Panc1 (cell line): ENCODE measurements around the gene PABPN1L. TPM values are rescaled to one million over a fixed set of nuclear protein-coding genes. Genes with fewer than 3 reads are reported as not detected.
A peak's percentile ranks its signal among the peaks of the same experiment; 100 is the strongest.

Experiments
- ATAC-seq: fragments of 200-7000 bp; cut with Tn5 transposase; 2 replicates; pipeline ENCODE4 v1.9.1; 2020; ENCODE audit warnings: mild to moderate bottlenecking, moderate library complexity
- BruUV-seq: library from RNA; stranded (reverse); fragments of 400-500 nt; replicated peaks from 2 replicates; lab custom pipeline; 2021; lab: Mats Ljungman, UMichigan
- CTCF ChIA-PET: fragments of 300-600 bp; sonication (Branson Sonifier 250); formaldehyde crosslinking; loops from one replicate; lab custom pipeline; 2022; ENCODE audit warnings: antibody characterized with exemption; lab: Charles Lee
- POLR2A ChIA-PET: fragments of 300-600 bp; sonication (Branson Sonifier 250); formaldehyde crosslinking; loops from one replicate; lab custom pipeline; 2022; ENCODE audit warnings: antibody characterized with exemption; lab: Charles Lee
- DNase-seq: peaks from one replicate; pipeline ENCODE4 v3.0.0-alpha.2; 2010; ENCODE audit warnings: low read depth, low spot score
- H3K27ac ChIP-seq: 2 replicates; pipeline ENCODE4 v1.5.1; 2011; ENCODE audit warnings: mild to moderate bottlenecking, low read length, inconsistent platforms
- H3K27me3 ChIP-seq: fragments of 200-500 bp; sonication (Bioruptor generic); 2 replicates; pipeline ENCODE4 v1.6.0; 2014; ENCODE audit warnings: low read length, inconsistent platforms; ENCODE audit not compliant: control insufficient read depth, insufficient read depth
- H3K36me3 ChIP-seq: fragments of 200-500 bp; sonication (Bioruptor generic); 2 replicates; pipeline ENCODE4 v1.5.1; 2014; ENCODE audit warnings: inconsistent platforms, mild to moderate bottlenecking, low read length, moderate library complexity; ENCODE audit not compliant: control insufficient read depth, insufficient read depth
- H3K4me1 ChIP-seq: 2 replicates; pipeline ENCODE4 v1.5.1; 2011; ENCODE audit warnings: inconsistent platforms, mild to moderate bottlenecking, low read length, moderate library complexity; ENCODE audit not compliant: control insufficient read depth, insufficient read depth
- H3K4me3 ChIP-seq, 2 experiments: 2 replicates each; pipeline ENCODE4 v1.5.1; 2011 to 2012; ENCODE audit warnings: low read depth in 2 of 2, low read length in 2 of 2, mild to moderate bottlenecking in 2 of 2, inconsistent platforms in 1 of 2, moderate library complexity in 1 of 2
- H3K9me3 ChIP-seq: fragments of 200-500 bp; sonication (Bioruptor generic); 2 replicates; pipeline ENCODE4 v1.5.1; 2014; ENCODE audit warnings: low read depth, mild to moderate bottlenecking, inconsistent platforms, low read length, moderate library complexity; ENCODE audit not compliant: control insufficient read depth, insufficient read depth
- CTCF ChIP-seq: fragments of 450-650 bp; IDR thresholded peaks from 2 replicates; pipeline ENCODE4 v1.5.1; 2017; ENCODE audit warnings: mild to moderate bottlenecking
- POLR2AphosphoS5 ChIP-seq: IDR thresholded peaks from 2 replicates; pipeline ENCODE4 v1.6.1; 2012; ENCODE audit warnings: mild to moderate bottlenecking, low read depth, low read length, moderate library complexity
- SIN3A ChIP-seq: IDR thresholded peaks from 2 replicates; pipeline ENCODE4 v1.6.1; 2012; ENCODE audit warnings: low read depth, mild to moderate bottlenecking, low read length, moderate library complexity, borderline replicate concordance; ENCODE audit not compliant: insufficient read depth
- TCF7L2 ChIP-seq: IDR thresholded peaks from 2 replicates; pipeline ENCODE4 v1.6.1; 2011; ENCODE audit warnings: mild to moderate bottlenecking, low read depth, low read length, inconsistent platforms
- in situ Hi-C: cut with HindIII; loops from 2 replicates; pipeline ENCODE4 v1.10.0; 2016; ENCODE audit warnings: low sequenced_read_pairs, low pct_unique_long_range_greater_than_20kb
- intact Hi-C: fragments of 100-400 bp; cut with micrococcal nuclease; formaldehyde crosslinking; loops from one replicate; pipeline ENCODE4 v1.10.0; 2022; ENCODE audit not compliant: unreplicated experiment
- total RNA-seq: library from RNA; stranded (reverse); gene quantifications from one replicate; pipeline ENCODE4 v1.2.1, GENCODE V29; 2021; ENCODE audit not compliant: unreplicated experiment
- TF ChIP-seq, protein P1 (sequence below), 2 experiments: IDR thresholded peaks; 2 replicates each; pipeline ENCODE4 v1.6.1; 2011 to 2012; ENCODE audit warnings: low read depth in 2 of 2, control low read depth in 1 of 2, low read length in 1 of 2, mild to moderate bottlenecking in 1 of 2, moderate library complexity in 1 of 2; ENCODE audit not compliant: insufficient read depth in 1 of 2

PABPN1L gene
- total RNA-seq, 1 experiment from 2014 or later: not detected

DNA sequence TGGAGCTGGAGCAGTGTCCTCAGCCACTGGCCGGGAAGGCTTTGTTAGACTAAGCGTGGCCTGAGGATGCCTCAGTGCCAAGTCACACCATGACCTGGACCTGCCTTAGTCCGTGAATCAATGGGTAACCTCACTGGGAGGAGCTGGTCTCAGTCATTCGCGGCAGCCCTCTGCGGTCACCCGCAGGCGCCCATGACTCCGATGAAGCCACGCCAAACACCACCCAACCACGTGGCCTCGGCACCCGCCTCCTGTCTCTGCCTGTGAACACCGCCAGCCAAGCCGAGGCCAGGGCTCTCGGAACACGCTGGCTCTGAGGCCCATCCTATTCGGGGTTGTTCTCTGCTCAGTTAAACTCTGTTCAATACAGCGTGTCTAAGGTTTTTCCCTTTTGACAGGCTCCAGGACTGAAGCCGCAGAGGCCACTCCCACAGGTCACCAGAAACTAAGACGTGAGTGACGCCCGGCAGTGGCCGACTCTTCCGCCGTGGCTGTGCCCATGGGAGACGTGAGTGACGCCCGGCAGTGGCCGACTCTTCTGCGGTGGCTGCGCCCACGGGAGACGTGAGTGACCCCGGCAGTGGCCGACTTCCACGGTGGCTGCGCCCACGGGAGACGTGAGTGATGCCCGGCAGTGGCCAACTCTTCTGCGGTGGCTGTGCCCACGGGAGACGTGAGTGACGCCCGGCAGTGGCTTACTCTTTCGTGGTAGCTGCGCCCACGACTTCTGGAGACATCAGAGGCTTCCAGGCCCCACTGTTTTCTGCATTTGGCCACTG lies 16.8 kb upstream of the PABPN1L start:
- no peak for ATAC-seq
- Histone ChIP-seq H3K4me1 (peaks cover 7% of the 10 kb centered on the region), H3K27me3 (no peaks in the 10 kb centered on the region), H3K4me3 (no peak overlapping the region), H3K27ac (no peak overlapping the region), H3K9me3 (no peaks in the 10 kb centered on the region), H3K36me3 (no peaks in the 10 kb centered on the region)
- CTCF ChIA-PET: no interaction called here
- POLR2A ChIA-PET: no interaction called here
- DNase-seq: no peak
- TF ChIP-seq, protein P1, sequence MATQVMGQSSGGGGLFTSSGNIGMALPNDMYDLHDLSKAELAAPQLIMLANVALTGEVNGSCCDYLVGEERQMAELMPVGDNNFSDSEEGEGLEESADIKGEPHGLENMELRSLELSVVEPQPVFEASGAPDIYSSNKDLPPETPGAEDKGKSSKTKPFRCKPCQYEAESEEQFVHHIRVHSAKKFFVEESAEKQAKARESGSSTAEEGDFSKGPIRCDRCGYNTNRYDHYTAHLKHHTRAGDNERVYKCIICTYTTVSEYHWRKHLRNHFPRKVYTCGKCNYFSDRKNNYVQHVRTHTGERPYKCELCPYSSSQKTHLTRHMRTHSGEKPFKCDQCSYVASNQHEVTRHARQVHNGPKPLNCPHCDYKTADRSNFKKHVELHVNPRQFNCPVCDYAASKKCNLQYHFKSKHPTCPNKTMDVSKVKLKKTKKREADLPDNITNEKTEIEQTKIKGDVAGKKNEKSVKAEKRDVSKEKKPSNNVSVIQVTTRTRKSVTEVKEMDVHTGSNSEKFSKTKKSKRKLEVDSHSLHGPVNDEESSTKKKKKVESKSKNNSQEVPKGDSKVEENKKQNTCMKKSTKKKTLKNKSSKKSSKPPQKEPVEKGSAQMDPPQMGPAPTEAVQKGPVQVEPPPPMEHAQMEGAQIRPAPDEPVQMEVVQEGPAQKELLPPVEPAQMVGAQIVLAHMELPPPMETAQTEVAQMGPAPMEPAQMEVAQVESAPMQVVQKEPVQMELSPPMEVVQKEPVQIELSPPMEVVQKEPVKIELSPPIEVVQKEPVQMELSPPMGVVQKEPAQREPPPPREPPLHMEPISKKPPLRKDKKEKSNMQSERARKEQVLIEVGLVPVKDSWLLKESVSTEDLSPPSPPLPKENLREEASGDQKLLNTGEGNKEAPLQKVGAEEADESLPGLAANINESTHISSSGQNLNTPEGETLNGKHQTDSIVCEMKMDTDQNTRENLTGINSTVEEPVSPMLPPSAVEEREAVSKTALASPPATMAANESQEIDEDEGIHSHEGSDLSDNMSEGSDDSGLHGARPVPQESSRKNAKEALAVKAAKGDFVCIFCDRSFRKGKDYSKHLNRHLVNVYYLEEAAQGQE (IDR thresholded peaks at IDR 0.05; ENCODE audit: insufficient read depth in 1 of 2, low read depth in 2 of 2, low read length in 1 of 2): no peak
- TF ChIP-seq TCF7L2 (no peak), SIN3A (no peak), CTCF (no peak), POLR2AphosphoS5 (no peak)
- intact Hi-C loops (no loop called here), in situ Hi-C loops (no loop called here)
- BruUV-seq: no TSS peak

DNA sequence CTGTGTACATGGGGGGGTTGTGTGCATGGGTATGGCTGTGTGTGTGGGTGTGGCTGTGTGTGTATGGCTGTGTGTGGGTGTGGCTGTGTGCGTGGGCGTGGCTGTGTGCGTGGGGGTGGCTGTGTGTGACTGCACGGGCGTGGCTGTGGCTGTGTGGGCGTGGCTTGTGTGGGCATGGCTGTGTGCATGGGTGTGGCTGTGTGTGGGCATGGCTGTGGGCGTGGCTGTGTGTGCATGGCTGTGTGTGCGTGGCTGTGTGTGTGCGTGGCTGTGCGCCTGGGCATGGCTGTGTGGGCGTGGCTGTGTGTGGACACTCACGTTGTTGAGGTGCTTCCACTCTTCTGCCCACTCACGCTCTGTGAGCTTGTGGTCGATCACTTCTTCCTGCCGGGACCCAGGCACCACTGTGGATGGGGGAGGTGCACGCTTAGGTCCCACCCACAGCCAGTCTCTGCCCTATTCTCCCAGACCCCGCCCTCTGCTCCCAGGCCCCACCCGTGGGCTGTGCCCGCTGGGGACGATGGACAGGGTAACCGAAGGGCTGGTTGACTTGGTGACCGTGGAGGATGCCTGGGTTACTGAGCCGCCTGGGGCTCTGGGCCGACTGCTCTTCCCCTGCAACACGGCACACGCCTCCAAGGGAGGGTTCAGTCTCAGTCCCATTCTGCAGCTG lies 16.0 kb upstream of the PABPN1L start:
- peaks cover under 1% of the 10 kb centered on the region for H3K4me1 ChIP-seq
- H3K9me3 ChIP-seq: no peaks in the 10 kb centered on the region
- no peak overlapping the region for H3K4me3 ChIP-seq
- POLR2A ChIA-PET: no interaction called here
- intact Hi-C loops (no loop called here), in situ Hi-C loops (no loop called here)
- CTCF ChIA-PET: no interaction called here
- ATAC-seq (peak; percentile 55), DNase-seq (no peak)
- TF ChIP-seq CTCF: no peak
- TF ChIP-seq, protein P1 (IDR thresholded peaks at IDR 0.05; ENCODE audit: insufficient read depth in 1 of 2, low read depth in 2 of 2, low read length in 1 of 2): no peak
- no peaks in the 10 kb centered on the region for H3K36me3 ChIP-seq
- BruUV-seq: no TSS peak
- no peak overlapping the region for H3K27ac ChIP-seq
- no peaks in the 10 kb centered on the region for H3K27me3 ChIP-seq
